ENCODE measurements around the gene SMIM10. TPM values are rescaled to one million over a fixed set of nuclear protein-coding genes. Genes with fewer than 3 reads are reported as not detected.
"Not testable (repeated sequence)": the region's sequence is repeated elsewhere in the genome, so short reads cannot be mapped to it uniquely, and the experiment has no call there.

The SMIM10 gene
- total RNA-seq, 3 donors from 2014 or later (not counting 1 experiment from before 2014, with no cell fraction given): 0.16 TPM; not detected in 2

GRCh38 chrX:135015523-135016245 lies 24.9 kb downstream of the SMIM10 start:
- Mint-ChIP-seq H3K9me3 (no peaks in the 10 kb centered on the region), H3K36me3 (no peaks in the 10 kb centered on the region), H3K4me1 (no peaks in the 10 kb centered on the region), H3K27me3 (ENCODE audit: low read depth in 2 of 2) (peaks cover 9 to 54% of the 10 kb centered on the region in 2 donors), H3K4me3 (no peak overlapping the region), H3K27ac (no peak overlapping the region)
- DNase-seq: no peak
- H3K4me1 ChIP-seq (ENCODE audit: control insufficient read depth, insufficient read depth, low read length): no peaks in the 10 kb centered on the region
- no peak for TF ChIP-seq CTCF (IDR thresholded peaks at IDR 0.05)
- no peaks in the 10 kb centered on the region for H3K36me3 ChIP-seq (ENCODE audit: control insufficient read depth, insufficient read depth, low read length)
- no peak overlapping the region for H3K4me3 ChIP-seq (ENCODE audit: low read length)
- WGBS (ENCODE audit: insufficient coverage): 80% methylated on average over 1 of the region's 2 CpGs
- no peaks in the 10 kb centered on the region for H3K9me3 ChIP-seq (ENCODE audit: control insufficient read depth, insufficient read depth, low read length)
- H3K27me3 ChIP-seq (ENCODE audit: control insufficient read depth, insufficient read depth, low read length): no peaks in the 10 kb centered on the region
- no peak overlapping the region for H3K27ac ChIP-seq (ENCODE audit: low read length)
- intact Hi-C loops (cut with micrococcal nuclease): no loop called here
- ATAC-seq: no peak

- WGBS (ENCODE audit: insufficient coverage): 93% methylated on average over 7 of the region's 8 CpGs
- H3K27ac Mint-ChIP-seq; H3K4me3 ChIP-seq (ENCODE audit: low read length); H3K4me3 Mint-ChIP-seq; H3K36me3 ChIP-seq (ENCODE audit: control insufficient read depth, insufficient read depth, low read length); H3K27me3 ChIP-seq (ENCODE audit: control insufficient read depth, insufficient read depth, low read length); DNase-seq; H3K36me3 Mint-ChIP-seq; ATAC-seq; H3K27ac ChIP-seq (ENCODE audit: low read length); H3K9me3 Mint-ChIP-seq; H3K9me3 ChIP-seq (ENCODE audit: control insufficient read depth, insufficient read depth, low read length); intact Hi-C loops (cut with micrococcal nuclease): not testable (repeated sequence)
- peaks cover 0 to 18% of the 10 kb centered on the region in 2 donors for H3K4me1 Mint-ChIP-seq
- peaks cover 32 to 65% of the 10 kb centered on the region in 2 donors for H3K27me3 Mint-ChIP-seq (ENCODE audit: low read depth in 2 of 2)
- peaks cover 11% of the 10 kb centered on the region for H3K4me1 ChIP-seq (ENCODE audit: control insufficient read depth, insufficient read depth, low read length)
These were observed 29.1 kb downstream of the SMIM10 start for GRCh38 chrX:135019890-135020289.

GRCh38 chrX:135023791-135024190 lies 33.0 kb downstream of the SMIM10 start:
- H3K4me1 Mint-ChIP-seq: peaks cover 0 to 18% of the 10 kb centered on the region in 2 donors
- WGBS (ENCODE audit: insufficient coverage): 93% methylated on average over 4 of the region's 6 CpGs
- DNase-seq; H3K4me3 ChIP-seq (ENCODE audit: low read length); H3K9me3 ChIP-seq (ENCODE audit: control insufficient read depth, insufficient read depth, low read length); ATAC-seq; H3K9me3 Mint-ChIP-seq; H3K27me3 ChIP-seq (ENCODE audit: control insufficient read depth, insufficient read depth, low read length); intact Hi-C loops (cut with micrococcal nuclease); H3K36me3 ChIP-seq (ENCODE audit: control insufficient read depth, insufficient read depth, low read length); H3K4me3 Mint-ChIP-seq; H3K27ac ChIP-seq (ENCODE audit: low read length); H3K36me3 Mint-ChIP-seq; H3K27ac Mint-ChIP-seq: not testable (repeated sequence)
- H3K4me1 ChIP-seq (ENCODE audit: control insufficient read depth, insufficient read depth, low read length): peaks cover 11% of the 10 kb centered on the region
- H3K27me3 Mint-ChIP-seq (ENCODE audit: low read depth in 2 of 2): peaks cover 39 to 77% of the 10 kb centered on the region in 2 donors

GRCh38 chrX:135024526-135024925 lies 33.7 kb downstream of the SMIM10 start:
- Mint-ChIP-seq H3K4me3 (no peak overlapping the region), H3K36me3 (no peaks in the 10 kb centered on the region), H3K4me1 (peaks cover 0 to 18% of the 10 kb centered on the region in 2 donors), H3K27ac (no peak overlapping the region), H3K27me3 (ENCODE audit: low read depth in 2 of 2) (peaks cover 39 to 73% of the 10 kb centered on the region in 2 donors), H3K9me3 (no peaks in the 10 kb centered on the region)
- no peaks in the 10 kb centered on the region for H3K36me3 ChIP-seq (ENCODE audit: control insufficient read depth, insufficient read depth, low read length)
- peaks cover 11% of the 10 kb centered on the region for H3K4me1 ChIP-seq (ENCODE audit: control insufficient read depth, insufficient read depth, low read length)
- H3K4me3 ChIP-seq (ENCODE audit: low read length): no peak overlapping the region
- H3K27ac ChIP-seq (ENCODE audit: low read length): no peak overlapping the region
- WGBS (ENCODE audit: insufficient coverage): 80% methylated on average over 5 of the region's 9 CpGs
- no peak for ATAC-seq
- H3K9me3 ChIP-seq (ENCODE audit: control insufficient read depth, insufficient read depth, low read length): no peaks in the 10 kb centered on the region
- H3K27me3 ChIP-seq (ENCODE audit: control insufficient read depth, insufficient read depth, low read length): peaks cover 10% of the 10 kb centered on the region
- intact Hi-C loops (cut with micrococcal nuclease): no loop called here
- TF ChIP-seq CTCF (IDR thresholded peaks at IDR 0.05): no peak
- no peak for DNase-seq

GRCh38 chrX:135030207-135030963 lies 39.6 kb downstream of the SMIM10 start:
- H3K27ac ChIP-seq (ENCODE audit: low read length); H3K36me3 ChIP-seq (ENCODE audit: control insufficient read depth, insufficient read depth, low read length); DNase-seq; H3K4me1 ChIP-seq (ENCODE audit: control insufficient read depth, insufficient read depth, low read length); ATAC-seq; H3K4me3 ChIP-seq (ENCODE audit: low read length); H3K9me3 Mint-ChIP-seq; H3K36me3 Mint-ChIP-seq; H3K9me3 ChIP-seq (ENCODE audit: control insufficient read depth, insufficient read depth, low read length); H3K27me3 ChIP-seq (ENCODE audit: control insufficient read depth, insufficient read depth, low read length); intact Hi-C loops (cut with micrococcal nuclease); H3K27ac Mint-ChIP-seq: not testable (repeated sequence)
- WGBS (ENCODE audit: insufficient coverage): 99% methylated on average over 8 of the region's 9 CpGs
- peak overlapping the region; percentile 37 for H3K4me3 Mint-ChIP-seq
- H3K27me3 Mint-ChIP-seq (ENCODE audit: low read depth in 2 of 2): peaks cover 5 to 22% of the 10 kb centered on the region in 2 donors
- H3K4me1 Mint-ChIP-seq: peaks cover 10 to 15% of the 10 kb centered on the region in 2 donors

GRCh38 chrX:135041149-135042123 lies 50.6 kb downstream of the SMIM10 start:
- ATAC-seq; H3K27me3 Mint-ChIP-seq (ENCODE audit: low read depth in 2 of 2); H3K27me3 ChIP-seq (ENCODE audit: control insufficient read depth, insufficient read depth, low read length); H3K9me3 Mint-ChIP-seq; H3K9me3 ChIP-seq (ENCODE audit: control insufficient read depth, insufficient read depth, low read length); DNase-seq; H3K4me3 ChIP-seq (ENCODE audit: low read length); H3K36me3 ChIP-seq (ENCODE audit: control insufficient read depth, insufficient read depth, low read length); H3K4me1 ChIP-seq (ENCODE audit: control insufficient read depth, insufficient read depth, low read length); H3K4me1 Mint-ChIP-seq; intact Hi-C loops (cut with micrococcal nuclease); H3K27ac Mint-ChIP-seq; H3K27ac ChIP-seq (ENCODE audit: low read length); H3K4me3 Mint-ChIP-seq; H3K36me3 Mint-ChIP-seq: not testable (repeated sequence)
- 100% methylated on average over 1 of the region's 3 CpGs for WGBS (ENCODE audit: insufficient coverage)

All from natural killer cell (primary cell).